Central memory CD8-positive, alpha-beta T cell (primary cell): ENCODE data around the gene M6PR.

Experiments
- ATAC-seq: fragments of 150-1000 bp; cut with Tn5 transposase; replicated peaks from 2 replicates; pipeline ENCODE4 v1.10.0; 2022; ENCODE audit warnings: mild to moderate bottlenecking, moderate FRiP score, moderate number of reproducible peaks; ENCODE audit not compliant: poor library complexity, severe bottlenecking; ENCODE audit errors: extremely low read depth
- DNase-seq, 2 donors: peaks; one replicate each; pipeline ENCODE4 v3.0.0; 2021; ENCODE audit warnings: low spot score in 2 of 2
- H3K27ac Mint-ChIP-seq: one replicate; pipeline ENCODE4 v1.8.0; 2022; ENCODE audit warnings: low read depth, mild to moderate bottlenecking, moderate library complexity, mixed read lengths
- H3K27me3 Mint-ChIP-seq: one replicate; pipeline ENCODE4 v1.8.0; 2022; ENCODE audit warnings: mixed read lengths
- H3K36me3 Mint-ChIP-seq: one replicate; pipeline ENCODE4 v1.8.0; 2022; ENCODE audit warnings: mild to moderate bottlenecking, moderate library complexity, mixed read lengths; ENCODE audit not compliant: insufficient read depth
- H3K4me1 Mint-ChIP-seq: one replicate; pipeline ENCODE4 v1.8.0; 2022; ENCODE audit warnings: mixed read lengths
- H3K4me3 Mint-ChIP-seq: one replicate; pipeline ENCODE4 v1.8.0; 2022; ENCODE audit warnings: mild to moderate bottlenecking, moderate library complexity, mixed read lengths
- H3K9me3 Mint-ChIP-seq: one replicate; pipeline ENCODE4 v1.8.0; 2022; ENCODE audit warnings: mixed read lengths

The M6PR gene

GRCh38 chr12:8969861-8970411 is 20.5 kb upstream of the M6PR start:
- H3K27me3 Mint-ChIP-seq = no peaks in the 10 kb centered on the region
- H3K27ac Mint-ChIP-seq = peak overlapping the region; percentile 77
- no peaks in the 10 kb centered on the region for H3K36me3 Mint-ChIP-seq
- DNase-seq (no peak), ATAC-seq (no peak)
- peaks cover 6% of the 10 kb centered on the region for H3K9me3 Mint-ChIP-seq
- peaks cover 6% of the 10 kb centered on the region for H3K4me1 Mint-ChIP-seq
- H3K4me3 Mint-ChIP-seq = no peak overlapping the region

GRCh38 chr12:8968761-8969160 is 19.3 kb upstream of the M6PR start:
- H3K4me3 Mint-ChIP-seq = no peak overlapping the region
- no peak overlapping the region for H3K27ac Mint-ChIP-seq
- H3K9me3 Mint-ChIP-seq = peaks cover 6% of the 10 kb centered on the region
- no peaks in the 10 kb centered on the region for H3K36me3 Mint-ChIP-seq
- H3K27me3 Mint-ChIP-seq = no peaks in the 10 kb centered on the region
- H3K4me1 Mint-ChIP-seq = peaks cover 12% of the 10 kb centered on the region
- DNase-seq (no peak), ATAC-seq (no peak)

- ATAC-seq = no peak
- Mint-ChIP-seq H3K27me3 (no peaks in the 10 kb centered on the region), H3K27ac (peak overlapping the region; percentile 20), H3K4me3 (no peak overlapping the region), H3K9me3 (no peaks in the 10 kb centered on the region), H3K4me1 (peaks cover 32% of the 10 kb centered on the region), H3K36me3 (peaks cover 1% of the 10 kb centered on the region)
- DNase-seq = no peak
Measured at GRCh38 chr12:8960176-8960575, 10.7 kb upstream of the M6PR start.

GRCh38 chr12:8958066-8958465 is 8.6 kb upstream of the M6PR start:
- ATAC-seq (no peak), DNase-seq (no peak)
- Mint-ChIP-seq H3K36me3 (peaks cover 6% of the 10 kb centered on the region), H3K27me3 (no peaks in the 10 kb centered on the region), H3K9me3 (peaks cover 2% of the 10 kb centered on the region), H3K4me3 (no peak overlapping the region), H3K4me1 (peaks cover 38% of the 10 kb centered on the region), H3K27ac (no peak overlapping the region)

GRCh38 chr12:8957561-8957960 is 8.1 kb upstream of the M6PR start:
- Mint-ChIP-seq H3K36me3 (peaks cover 6% of the 10 kb centered on the region), H3K9me3 (peaks cover 5% of the 10 kb centered on the region), H3K27ac (peak overlapping the region; percentile 56), H3K4me3 (no peak overlapping the region), H3K4me1 (peaks cover 43% of the 10 kb centered on the region), H3K27me3 (no peaks in the 10 kb centered on the region)
- DNase-seq (no peak), ATAC-seq (no peak)

GRCh38 chr12:8956772-8957171 is 7.3 kb upstream of the M6PR start:
- Mint-ChIP-seq H3K9me3 (peaks cover 5% of the 10 kb centered on the region), H3K4me1 (peaks cover 51% of the 10 kb centered on the region), H3K4me3 (no peak overlapping the region), H3K36me3 (peaks cover 7% of the 10 kb centered on the region), H3K27me3 (no peaks in the 10 kb centered on the region), H3K27ac (peak overlapping the region; percentile 56)
- ATAC-seq (no peak), DNase-seq (no peak)

- Mint-ChIP-seq H3K36me3 (peaks cover 8% of the 10 kb centered on the region), H3K4me3 (no peak overlapping the region)
Measured at GRCh38 chr12:8956073-8956472, 6.6 kb upstream of the M6PR start.

GRCh38 chr12:8953773-8954402 is 4.4 kb upstream of the M6PR start:
- Mint-ChIP-seq H3K4me1 (peaks cover 60% of the 10 kb centered on the region), H3K4me3 (peak overlapping the region; percentile 53), H3K27ac (peak overlapping the region; percentile 91), H3K36me3 (peaks cover 16% of the 10 kb centered on the region), H3K27me3 (no peaks in the 10 kb centered on the region), H3K9me3 (peaks cover 5% of the 10 kb centered on the region)
- ATAC-seq (peak; percentile 33), DNase-seq (peak in 1 of 2 donors; percentile 42)

More at GRCh38 chr12:8956073-8956472, 6.6 kb upstream of the M6PR start:
- Mint-ChIP-seq H3K9me3 (peaks cover 5% of the 10 kb centered on the region), H3K27ac (no peak overlapping the region), H3K27me3 (no peaks in the 10 kb centered on the region), H3K4me1 (peaks cover 54% of the 10 kb centered on the region)
- ATAC-seq (no peak), DNase-seq (no peak)

GRCh38 chr12:8951744-8952143 is 2.3 kb upstream of the M6PR start:
- no peak for ATAC-seq
- H3K27ac Mint-ChIP-seq = peak overlapping the region; percentile 91
- peak overlapping the region; percentile 95 for H3K4me3 Mint-ChIP-seq
- peaks cover 16% of the 10 kb centered on the region for H3K36me3 Mint-ChIP-seq
- no peak for DNase-seq
- H3K27me3 Mint-ChIP-seq = no peaks in the 10 kb centered on the region
- H3K9me3 Mint-ChIP-seq = peaks cover 5% of the 10 kb centered on the region
- peaks cover 66% of the 10 kb centered on the region for H3K4me1 Mint-ChIP-seq

- DNase-seq (no peak), ATAC-seq (peak; percentile 8)
- Mint-ChIP-seq H3K4me1 (peaks cover 72% of the 10 kb centered on the region), H3K4me3 (peak overlapping the region; percentile 95), H3K36me3 (peaks cover 16% of the 10 kb centered on the region), H3K27me3 (no peaks in the 10 kb centered on the region), H3K27ac (peak overlapping the region; percentile 91), H3K9me3 (peaks cover 5% of the 10 kb centered on the region)
Measured at GRCh38 chr12:8950702-8951478, 1.4 kb upstream of the M6PR start.

- Mint-ChIP-seq H3K27me3 (no peaks in the 10 kb centered on the region), H3K4me1 (peaks cover 76% of the 10 kb centered on the region), H3K4me3 (peak overlapping the region; percentile 95), H3K36me3 (peaks cover 21% of the 10 kb centered on the region), H3K9me3 (peaks cover 5% of the 10 kb centered on the region), H3K27ac (peak overlapping the region; percentile 91)
- ATAC-seq = peak; percentile 12
- DNase-seq = no peak
Measured at GRCh38 chr12:8950221-8950527, 729 bp upstream of the M6PR start.

GRCh38 chr12:8948701-8949341 is 624 bp downstream of the M6PR start:
- peaks cover 5% of the 10 kb centered on the region for H3K9me3 Mint-ChIP-seq
- H3K27me3 Mint-ChIP-seq = no peaks in the 10 kb centered on the region
- H3K36me3 Mint-ChIP-seq = peaks cover 27% of the 10 kb centered on the region
- peaks cover 71% of the 10 kb centered on the region for H3K4me1 Mint-ChIP-seq
- DNase-seq (no peak), ATAC-seq (no peak)
- peak overlapping the region; percentile 91 for H3K27ac Mint-ChIP-seq
- peak overlapping the region; percentile 95 for H3K4me3 Mint-ChIP-seq
